ENCODE results near the gene IQCB1.

IQCB1 gene

DNA sequence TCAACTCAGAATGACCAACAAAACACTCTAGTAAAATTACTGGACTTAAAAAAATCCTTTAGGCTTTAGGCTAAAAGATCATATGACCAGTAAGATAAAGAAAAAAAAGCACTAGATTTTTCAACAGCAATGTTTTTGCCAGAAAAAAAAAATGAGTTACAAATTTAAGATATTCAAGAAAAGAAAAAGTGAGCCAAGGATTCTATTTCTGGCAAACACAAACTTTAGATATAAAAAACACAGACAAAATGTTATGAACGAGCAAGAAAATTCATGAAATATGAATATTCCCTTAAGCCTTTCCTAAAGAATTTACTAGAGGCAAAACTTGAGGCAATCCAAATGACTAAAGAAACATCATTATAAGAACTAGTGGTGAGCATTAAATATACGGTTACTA, 94.0 kb downstream of the IQCB1 start:
- no peak for DNase-seq

- DNase-seq = no peak
Measured at GRCh38 chr3:121739902-121740301, 95.0 kb downstream of the IQCB1 start.

GRCh38 chr3:121737644-121738043, 97.2 kb downstream of the IQCB1 start:
- DNase-seq = no peak

DNA sequence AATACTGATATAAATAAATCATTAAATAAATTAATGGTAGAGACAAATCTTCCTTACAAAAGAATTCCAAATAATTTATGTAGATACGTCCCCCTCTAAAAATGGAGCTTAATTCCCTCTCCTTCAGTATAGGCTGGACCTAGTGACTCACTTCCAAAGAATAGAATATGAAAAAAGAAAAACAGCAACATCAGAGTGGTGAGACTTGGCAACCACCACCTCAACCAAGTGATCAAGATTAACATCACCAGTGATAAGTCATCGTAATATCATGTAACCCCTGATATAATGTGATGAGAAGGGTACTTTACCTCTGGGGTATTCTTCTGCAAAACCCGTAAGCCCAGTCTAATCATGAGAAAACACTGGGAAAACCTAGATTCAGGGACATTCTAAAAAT, 98.7 kb downstream of the IQCB1 start:
- DNase-seq = no peak

DNA sequence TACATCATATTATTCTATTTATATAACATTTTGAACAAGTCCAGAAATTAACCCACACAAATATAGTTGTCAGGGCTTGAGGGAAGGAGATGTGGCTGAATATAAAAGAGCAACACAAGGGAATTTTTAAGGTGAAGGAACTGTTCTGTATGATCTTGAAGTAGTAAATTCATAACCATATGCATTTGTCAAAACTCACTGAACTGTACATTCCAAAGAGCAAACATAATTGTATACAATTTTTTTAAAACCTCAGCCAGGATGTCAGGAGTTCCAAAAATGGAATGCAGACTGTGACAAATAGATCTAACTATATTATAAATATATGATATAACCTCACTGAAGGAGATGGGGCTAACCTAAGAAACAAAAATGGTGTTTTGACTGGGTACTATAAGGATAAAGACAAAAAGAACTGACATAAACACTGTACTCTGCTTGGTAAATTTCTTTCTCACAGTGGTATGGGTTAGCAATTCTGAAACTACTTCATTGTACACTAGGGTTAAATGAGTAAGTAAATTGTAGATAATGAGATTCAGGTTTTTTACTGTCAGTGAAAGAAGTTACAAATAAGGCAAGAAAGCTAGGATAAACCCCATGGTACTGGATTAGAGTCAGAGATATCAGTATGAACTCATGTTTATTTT, 99.7 kb downstream of the IQCB1 start:
- no peak for DNase-seq

- no peak for DNase-seq
Measured at GRCh38 chr3:121730940-121731687, 103.7 kb downstream of the IQCB1 start.

DNA sequence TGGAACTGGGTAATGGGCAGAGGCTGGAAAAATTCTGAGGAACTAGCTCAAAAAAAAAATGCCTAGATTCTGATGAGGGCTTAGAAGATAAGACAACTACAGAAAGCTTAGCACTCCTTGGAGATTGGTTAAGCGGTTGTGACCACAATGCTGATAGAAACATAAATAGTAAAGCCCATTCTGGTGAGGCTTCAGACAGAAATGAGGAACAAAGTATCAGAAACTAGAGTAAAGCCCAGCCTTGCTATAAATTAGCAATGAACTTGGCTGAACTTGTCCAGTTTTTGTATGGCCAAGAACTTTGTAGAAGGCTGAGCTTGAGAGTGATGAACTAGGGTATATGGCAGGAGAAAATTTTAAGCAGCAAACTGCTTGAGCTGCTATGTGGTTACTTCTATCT, 110.7 kb downstream of the IQCB1 start:
- DNase-seq = no peak

DNA sequence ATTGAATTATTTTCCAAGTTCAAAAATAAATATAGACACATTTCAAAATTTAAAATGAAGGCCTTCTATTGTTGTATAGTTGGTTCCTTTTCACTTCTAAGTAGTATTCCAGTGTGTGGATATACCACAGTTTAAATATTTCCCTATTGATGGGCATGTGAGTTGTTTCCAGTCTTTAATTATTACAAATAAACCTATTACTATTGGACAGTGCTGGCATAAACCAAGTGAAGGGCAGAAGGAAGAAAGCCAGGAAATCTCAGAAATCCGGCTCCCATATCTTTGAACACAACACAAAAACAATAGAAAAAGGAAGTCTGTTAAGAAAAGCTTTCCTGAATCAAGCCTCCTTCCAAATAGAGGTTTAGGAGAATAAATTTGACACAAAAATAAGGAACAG, 111.4 kb downstream of the IQCB1 start:
- DNase-seq = no peak

- DNase-seq = no peak
Measured at GRCh38 chr3:121722411-121722810, 112.4 kb downstream of the IQCB1 start.

DNA sequence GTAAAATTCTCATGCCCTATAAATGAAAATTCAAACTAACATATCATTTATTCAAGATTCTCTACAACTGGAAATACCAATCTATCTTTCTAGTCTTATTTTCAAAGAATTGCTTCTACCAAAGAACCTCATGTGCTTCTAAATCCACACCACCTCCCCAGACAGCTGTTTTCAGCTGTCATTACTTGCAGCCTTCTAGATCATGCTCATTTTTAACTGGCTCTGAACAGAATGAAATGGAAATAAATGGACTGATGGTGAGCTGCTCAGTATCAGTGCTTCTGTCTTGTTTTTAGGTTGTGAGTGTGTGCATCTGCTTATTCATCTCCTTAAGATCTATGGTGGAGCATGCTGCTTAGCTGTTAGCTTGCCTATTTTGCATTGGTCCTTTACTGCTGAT, 114.7 kb downstream of the IQCB1 start:
- DNase-seq = no peak

Data from activated CD4-positive, alpha-beta T cell treated with anti-CD3 and anti-CD28 coated beads, Interleukin-2, amount 50 U/mL, for 4 hours (primary cell).